Brain pericyte (primary cell): ENCODE results near the gene GALNT16.
"Not testable (repeated sequence)": the region's sequence is repeated elsewhere in the genome, so short reads cannot be mapped to it uniquely, and the experiment has no call there.

Experiments used
- DNase-seq: peaks from one replicate; pipeline ENCODE4 v3.0.0-alpha.2; 2012; ENCODE audit warnings: low read depth, low spot score

GALNT16 gene

DNA sequence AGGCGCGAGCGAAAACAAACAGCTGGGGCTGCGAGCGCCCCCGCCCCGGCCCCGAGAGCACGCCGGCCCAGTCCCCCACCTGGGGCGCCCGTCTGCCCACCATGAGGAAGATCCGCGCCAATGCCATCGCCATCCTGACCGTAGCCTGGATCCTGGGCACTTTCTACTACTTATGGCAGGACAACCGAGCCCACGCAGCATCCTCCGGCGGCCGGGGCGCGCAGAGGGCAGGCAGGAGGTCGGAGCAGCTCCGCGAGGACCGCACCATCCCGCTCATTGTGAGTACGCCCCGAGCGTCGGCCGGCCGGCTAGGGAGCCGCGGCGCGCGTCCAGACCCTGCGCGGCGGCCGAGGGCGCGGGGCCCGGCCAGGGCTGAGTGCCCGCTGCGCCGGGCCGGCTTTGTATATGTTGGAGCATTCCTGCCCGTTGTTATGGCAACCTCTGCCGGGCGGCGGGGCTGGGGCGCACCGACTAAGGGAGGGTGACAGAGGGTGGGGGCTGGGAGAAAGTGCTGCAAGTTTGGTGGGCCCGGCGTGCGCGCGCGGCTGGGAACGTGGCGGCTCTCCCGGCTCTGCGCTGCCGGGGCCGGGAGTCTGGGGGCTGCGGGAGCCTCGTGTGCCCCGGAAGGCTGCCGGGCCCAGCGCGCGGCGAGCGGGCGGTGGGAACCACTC, 367 bp downstream of the GALNT16 start:
- DNase-seq, result no peak

DNA sequence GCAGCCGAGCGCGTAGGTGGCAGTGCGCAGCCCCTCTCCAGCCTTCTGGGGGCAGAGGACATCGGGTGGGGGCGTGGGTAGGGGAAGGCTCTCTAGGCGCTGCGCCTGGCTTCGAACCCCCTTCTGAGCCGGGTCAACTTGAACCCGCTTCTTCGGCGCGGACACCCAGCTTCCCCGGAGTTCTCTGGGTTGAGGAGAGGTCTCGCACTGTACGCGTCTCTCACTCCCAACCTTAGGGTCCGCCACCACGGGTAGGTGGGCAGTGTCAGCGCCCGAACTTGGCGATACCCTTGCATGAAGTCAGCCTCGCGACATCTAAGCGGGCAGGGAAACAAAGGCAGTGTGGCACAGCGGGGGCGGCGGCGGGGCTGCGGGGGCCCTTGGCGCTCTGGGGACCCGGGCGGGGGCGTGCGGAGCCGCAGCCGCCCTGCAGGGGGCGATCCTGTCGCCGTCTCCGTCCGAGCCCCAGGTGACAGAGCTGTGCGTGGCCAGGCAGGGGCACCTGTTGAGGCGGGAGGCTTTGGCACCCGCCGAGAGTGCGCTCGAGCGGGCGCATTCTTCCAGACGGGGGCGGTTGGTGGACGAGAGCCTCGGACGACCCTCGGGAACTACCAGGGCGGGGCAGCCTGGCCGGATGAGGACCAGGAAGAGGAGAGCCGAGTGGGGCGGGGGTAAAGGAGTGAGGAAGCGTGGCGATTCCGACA, 1.1 kb downstream of the GALNT16 start:
- DNase-seq, result no peak

DNA sequence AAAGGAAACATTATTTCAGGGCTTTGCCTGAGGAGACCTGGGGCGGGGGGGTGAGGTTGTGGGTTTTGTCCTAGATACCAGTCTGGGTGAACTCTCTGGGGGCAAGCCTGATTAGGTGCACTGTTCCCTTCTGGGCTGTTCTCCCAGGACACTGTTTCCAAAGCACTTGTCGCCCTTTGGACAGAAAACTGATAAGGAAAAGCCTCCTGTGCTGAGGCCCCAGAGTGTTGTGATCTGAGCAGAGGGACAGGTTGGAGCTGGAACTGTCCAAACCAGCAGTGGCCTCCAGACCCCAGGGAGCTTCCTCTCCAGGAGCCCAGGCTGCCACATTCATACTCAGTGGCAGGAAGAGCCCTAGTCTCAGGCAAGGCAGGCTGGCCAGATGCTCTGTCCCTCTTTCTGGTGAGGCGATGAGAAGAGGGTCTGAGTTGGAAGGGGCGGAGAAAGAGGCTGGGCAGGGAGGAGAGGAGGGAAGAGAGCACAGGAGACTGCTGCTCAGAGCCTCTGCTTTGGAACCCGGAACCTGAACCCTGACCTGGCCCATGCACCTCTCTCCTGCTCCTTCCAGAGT, 1.9 kb downstream of the GALNT16 start:
- no peak for DNase-seq

DNA sequence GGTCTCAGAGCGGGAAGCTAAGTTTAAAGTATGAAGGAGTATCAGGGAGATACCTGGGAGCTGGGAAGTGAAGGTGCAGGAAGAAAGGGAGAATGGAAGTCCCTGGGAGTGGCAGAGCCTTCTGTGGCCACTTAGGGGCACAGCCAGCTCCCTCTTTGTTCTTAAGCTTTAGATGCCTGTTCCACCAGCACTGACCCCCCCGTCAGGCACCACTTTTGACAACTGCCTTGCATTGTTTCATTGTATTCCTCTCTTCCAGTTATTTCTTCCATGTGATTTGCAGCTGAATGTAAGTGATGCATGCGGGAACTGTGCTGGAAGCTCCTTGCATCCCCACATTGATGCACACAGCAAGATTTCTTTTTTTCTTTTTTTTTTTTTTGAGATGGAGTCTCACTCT, 2.6 kb downstream of the GALNT16 start:
- no peak for DNase-seq

DNA sequence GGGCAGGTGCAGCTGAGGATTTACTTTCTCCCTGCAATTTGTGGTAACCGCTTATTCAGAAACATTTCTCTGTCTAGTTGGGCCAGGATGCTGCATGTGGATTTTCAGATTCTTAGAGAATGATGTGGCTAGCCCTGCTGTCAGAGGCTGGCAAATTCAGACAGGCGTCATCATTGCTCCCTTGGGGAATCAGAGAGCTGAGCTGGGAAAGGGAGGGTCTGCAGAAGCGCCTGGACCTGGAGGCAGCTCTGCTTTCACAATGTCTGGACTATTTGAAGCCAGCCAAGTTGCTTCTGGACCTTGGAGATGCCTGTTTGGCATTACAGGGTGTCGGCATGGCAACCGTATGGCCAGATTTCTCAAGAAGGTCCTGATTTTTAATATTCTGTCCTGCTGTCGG, 3.4 kb downstream of the GALNT16 start:
- peak; percentile 55 for DNase-seq

DNA sequence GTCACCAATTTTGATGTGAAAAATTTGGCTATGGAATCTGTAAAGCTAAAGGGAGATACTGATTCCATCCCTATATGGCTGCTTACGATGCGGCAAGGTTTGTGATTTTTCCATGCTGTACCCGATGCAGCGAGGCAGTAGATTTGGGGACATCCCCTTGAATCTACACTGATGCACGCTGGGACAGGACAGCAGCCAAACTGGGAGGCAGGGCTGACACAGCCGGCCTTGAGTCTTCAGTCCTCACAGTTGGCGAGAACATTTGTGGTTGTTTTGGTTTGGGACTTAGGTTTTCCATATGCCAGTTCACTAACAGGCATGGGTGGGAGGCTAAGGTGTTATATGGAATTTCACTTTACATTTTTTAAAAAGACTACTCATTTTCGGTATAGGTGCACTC, 3.8 kb downstream of the GALNT16 start:
- no peak for DNase-seq

DNA sequence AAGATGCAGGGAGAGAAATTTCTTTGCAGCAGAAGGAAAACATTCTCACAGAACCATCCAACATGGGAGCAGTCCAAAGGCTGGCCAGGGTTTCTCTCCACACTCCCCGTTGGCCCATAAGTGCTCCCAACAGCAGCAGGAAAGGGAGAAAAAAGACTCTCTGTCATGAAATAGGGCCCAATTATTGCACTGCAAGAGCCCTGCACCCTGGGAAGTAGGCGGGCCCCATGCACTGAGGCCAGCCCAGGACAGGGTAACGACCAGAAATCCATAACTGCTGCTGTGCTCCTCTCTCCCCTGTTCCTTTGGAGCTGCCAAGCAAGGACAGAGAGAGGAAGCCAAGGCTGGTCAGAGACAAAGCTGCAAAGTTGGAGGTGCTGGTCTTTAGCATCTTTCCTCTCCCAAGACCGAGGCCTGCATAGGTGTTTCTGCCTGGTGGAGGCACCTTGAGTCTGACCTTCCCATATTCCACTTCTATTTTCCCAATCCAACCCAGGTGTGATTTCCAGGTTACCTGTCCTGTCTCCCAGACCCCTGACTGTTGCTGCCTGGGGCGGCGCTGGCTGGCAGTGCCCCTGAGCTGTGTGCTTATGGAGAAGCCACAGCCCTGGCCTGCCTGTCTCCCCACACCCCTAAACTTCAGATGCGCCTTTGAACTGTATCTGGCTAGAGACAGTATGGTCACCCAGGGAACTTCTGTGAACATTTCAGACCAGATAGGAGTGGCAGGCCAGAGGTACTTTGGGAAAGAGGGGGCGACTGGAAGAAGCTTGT, 6.8 kb downstream of the GALNT16 start:
- DNase-seq, result no peak

DNA sequence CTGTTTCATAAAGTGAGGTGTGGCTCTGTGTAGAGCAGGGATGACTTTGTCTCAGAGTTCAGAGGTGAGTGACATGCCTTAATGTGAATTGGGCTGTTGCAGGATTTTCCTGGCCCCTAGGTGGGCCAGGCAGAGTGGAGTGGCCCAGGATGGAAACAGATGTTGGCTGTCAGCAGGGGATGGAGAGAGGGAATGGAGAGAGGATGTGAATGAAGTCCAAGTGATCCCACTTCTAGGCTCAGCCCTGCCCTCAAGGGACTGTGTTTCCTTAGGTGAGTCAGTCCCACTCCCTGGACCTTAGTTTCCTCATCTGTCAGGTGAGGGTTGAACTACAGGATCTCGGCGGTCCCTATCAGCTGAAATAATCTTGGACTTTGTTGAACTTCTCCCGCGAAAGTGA, 7.5 kb downstream of the GALNT16 start:
- DNase-seq, result no peak

DNA sequence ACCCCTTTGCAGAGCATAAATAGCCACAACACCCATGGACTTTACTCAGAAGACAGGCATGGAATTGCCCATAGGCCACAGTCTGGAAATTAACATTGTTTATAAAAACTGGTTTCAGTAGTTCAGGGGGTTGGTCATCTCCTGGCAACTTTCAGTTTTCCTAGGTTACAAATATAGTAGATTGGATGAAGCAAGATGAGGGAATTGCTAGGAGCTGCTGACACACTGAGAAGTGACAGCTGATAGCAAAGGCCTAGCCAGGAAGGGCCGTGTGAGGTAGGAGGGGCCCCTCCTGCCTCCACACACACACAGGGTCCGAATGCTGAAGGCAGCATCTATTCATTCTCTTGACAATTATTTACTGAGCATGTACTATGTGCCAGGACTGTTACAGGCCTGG, 8.3 kb downstream of the GALNT16 start:
- DNase-seq, result no peak

DNA sequence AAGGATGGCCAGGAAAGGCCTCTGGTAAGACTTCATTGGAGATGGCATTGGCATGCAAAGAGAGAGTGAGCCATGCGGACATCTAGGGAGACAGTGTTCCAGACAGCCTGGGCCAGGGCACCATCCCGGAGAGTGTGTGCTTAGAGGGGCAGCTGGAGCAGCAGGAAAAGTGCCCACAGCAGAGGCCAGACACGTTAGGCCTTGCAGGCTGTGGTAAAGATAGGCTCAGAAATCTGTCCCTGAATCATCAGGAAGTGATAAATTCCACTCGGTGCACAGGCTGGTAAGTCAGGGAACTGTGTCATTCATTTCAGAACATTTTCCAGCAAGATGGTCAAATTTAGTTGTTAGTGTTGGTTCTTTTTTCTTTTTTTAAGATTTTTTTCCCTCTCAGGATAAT, 8.8 kb downstream of the GALNT16 start:
- DNase-seq, result no peak

DNA sequence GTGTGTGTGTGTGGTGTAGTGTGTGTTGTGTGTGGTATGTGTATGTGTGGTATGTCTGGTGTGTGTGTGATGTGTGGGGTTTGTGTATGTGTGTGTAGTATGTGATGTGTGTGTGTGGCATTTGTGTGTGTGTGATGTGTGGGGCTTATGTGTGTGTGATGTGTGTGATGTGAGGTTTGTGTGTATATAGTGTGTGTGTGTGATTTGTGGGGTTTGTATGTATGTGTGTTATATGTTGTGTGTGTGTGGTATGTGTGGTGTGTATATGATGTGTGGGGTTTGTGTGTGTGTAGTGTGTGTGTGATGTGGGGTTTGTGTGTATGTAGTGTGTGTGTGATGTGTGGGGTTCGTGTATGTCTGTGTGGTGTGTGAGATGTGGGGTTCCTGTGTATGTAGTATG, 9.4 kb downstream of the GALNT16 start:
- DNase-seq, result no peak

DNA sequence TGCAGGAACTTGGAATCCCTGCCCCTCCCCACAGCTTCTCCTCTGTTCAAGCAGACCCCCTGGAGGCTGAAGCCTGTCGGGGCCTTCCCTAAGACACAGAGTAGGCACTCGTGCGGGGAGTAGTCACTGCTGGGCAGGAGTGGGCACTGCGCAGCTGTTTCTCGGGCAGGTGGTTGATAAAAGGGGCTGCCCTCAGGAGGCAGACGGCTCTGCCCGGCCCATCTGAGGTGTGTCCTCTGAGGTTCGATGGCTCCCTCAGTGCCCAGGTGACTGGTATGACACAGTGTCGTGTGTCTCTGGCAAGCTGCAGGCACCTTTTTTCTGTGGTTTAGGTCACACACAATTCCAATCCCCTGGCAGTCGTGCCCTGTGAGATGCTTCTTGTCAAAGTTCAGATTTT, 10.1 kb downstream of the GALNT16 start:
- no peak for DNase-seq

DNA sequence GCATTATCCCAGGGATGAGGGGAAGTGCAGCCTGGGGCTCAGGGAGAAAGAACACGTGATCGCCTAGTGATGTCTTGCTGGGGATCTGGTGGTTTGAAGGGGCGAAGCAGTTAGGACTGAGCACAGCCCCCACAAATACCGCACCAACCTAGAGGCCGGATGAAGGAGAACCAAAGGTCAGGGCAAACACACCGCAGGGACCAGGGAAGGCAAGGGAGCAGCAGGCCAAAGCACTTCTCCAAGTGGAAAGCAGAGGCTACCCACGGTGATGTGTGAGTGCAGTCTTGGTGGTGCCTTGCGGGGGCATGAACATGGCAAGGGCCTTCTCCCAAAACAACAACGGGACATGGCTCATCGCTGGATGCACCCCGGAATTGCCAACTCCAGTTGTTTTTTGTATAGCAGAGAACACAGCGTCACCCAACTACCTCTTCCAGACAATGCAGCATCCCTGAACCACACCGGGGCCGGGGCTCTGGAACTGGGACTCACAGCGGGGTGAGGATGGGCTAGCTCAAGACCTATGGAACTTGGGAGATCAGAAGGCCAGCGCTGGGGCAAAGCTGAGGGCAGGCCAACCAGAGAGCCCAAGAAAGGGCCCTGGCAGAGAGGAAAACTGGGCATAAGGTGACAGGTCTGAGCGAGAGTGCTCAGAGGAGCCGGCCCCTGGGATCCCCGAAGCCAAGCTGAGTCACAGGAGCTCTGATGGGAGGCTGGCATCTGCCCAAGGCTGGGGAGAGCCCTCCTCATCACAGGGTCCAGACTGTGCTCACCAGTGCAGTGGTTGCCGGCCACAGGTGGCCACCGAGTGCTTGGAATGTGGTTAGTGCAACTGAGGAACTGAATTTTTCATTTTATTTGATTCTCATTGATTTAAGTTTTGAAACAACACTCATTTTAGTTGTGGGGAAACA, 11.1 kb downstream of the GALNT16 start:
- DNase-seq, result no peak

DNA sequence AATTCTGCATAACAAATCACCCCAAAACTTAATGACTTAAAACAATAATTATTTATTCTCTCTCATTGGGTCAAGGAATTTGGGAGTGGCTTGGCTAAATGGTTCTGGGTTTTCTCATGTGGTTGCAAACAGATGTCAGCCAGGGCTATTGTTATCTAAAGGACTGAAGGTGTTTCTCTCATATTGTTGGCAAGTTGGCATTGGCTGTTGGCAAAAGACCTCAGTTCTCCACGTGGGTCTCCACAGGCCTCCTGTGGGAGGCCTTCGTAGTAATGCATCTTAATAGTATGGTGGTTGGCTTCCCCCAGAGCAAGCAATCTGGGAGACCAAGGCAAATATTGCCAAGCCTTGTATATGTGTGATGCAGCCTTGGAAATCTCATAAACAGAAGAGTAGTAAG, 14.4 kb downstream of the GALNT16 start:
- DNase-seq, result no peak

DNA sequence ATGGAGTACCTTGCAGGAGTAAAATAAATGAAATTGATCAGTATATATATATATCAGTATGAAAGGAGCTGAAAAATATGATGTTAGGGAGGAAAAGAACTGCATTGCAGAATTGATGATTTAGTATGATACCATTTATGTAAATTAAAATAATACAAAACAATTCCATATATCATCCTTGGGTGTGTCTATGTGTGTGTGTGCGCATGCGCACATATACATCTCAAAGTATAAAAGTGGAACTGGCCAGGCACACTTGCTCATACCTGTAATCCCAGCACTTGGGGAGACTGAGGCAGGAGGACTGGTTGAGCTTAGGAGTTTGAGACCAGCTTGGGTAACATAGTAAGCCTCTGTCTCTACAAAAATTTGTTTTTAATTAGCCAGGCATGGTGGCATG, 15.4 kb downstream of the GALNT16 start:
- no peak for DNase-seq

DNA sequence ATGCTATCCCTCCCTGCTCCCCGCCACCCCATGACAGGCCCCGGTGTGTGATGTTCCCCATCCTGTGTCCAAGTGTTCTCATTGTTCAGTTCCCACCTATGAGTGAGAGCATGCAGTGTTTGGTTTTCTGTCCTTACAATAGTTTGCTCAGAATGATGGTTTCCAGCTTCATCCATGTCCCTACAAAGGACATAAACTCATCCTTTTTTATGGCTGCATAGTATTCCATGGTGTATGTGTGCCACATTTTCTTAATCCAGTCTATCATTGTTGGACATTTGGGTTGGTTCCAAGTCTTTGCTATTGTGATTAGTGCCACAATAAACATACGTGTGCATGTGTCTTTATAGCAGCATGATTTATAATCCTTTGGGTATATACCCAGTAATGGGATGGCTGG, 17.4 kb downstream of the GALNT16 start:
- DNase-seq, result not testable (repeated sequence)

DNA sequence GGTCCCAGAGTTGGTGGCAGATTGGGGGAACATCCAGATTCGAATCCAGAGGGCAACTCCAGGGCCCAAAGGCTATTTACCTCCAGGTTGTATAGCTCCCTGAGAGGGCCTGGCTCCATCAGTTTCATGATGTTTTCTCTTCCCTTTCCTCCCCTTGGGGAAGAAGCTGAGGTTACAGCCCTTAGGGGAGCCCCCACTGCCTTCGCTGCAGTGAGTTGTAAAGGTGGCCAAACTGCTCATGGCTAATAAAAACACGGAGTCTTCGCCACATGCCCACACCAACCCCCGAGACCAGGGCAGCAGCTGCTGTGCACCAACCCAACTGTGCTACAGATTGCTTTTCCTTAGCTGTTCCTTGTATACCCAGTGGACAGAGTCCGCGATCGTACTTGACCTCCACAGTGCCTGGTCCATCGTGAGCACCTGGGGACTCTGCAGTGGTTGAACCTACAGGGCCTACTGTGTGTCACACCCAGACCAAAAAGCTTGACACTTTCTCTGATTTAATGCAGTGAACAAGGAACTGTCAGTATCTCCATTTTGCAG, 20.9 kb downstream of the GALNT16 start:
- DNase-seq, result no peak

DNA sequence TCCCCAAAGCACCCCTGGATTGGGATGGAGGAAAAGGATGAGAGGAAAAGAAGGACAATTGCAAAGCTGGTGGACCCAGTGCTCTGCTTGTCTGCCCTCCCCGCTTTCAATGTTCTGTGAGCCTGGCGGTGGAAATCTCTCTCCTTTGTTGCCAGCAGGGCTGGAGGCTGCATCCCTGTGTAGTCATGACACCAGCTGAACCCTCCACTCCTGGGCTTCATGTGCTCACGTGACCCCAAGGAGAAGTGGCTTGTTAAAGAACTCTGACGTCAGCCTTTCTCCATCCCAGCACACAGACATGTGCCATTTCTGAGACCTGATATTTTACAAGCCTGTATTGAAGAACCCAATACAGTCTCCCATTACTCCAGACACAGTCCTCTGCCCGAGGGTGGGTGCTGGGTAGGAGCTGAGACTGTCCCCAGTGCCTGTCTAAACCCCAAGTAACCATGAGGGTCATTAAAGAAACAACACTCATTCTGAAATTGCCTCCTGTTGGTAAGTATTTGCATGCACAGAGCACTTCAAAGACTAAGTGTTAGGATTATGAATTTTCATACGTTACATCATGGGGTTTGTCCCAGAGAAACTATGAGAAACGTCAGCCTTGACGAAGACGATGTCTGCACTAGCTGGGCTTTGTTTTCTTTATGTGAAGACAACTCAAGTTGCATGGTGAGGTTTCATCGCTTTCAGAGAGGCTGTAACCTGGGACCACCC, 21.7 kb downstream of the GALNT16 start:
- no peak for DNase-seq

DNA sequence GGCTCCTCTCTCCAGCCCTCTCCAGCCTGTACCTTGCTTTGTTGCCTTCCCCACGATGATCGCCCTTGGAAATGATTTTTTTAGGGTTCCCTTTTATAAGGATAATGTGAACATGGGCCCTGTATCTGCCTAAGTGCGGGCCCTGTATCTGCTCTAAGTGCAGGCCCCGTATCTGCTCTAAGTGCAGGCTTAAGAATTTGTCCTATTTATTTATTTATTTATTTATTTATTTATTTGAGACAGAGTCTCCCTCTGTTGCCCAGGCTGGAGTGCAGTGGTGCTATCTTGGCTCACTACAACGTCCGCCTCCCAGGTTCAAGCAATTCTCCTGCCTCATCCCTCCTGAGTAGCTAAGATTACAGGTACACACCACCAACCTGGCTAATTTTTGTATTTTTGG, 22.5 kb downstream of the GALNT16 start:
- no peak for DNase-seq

DNA sequence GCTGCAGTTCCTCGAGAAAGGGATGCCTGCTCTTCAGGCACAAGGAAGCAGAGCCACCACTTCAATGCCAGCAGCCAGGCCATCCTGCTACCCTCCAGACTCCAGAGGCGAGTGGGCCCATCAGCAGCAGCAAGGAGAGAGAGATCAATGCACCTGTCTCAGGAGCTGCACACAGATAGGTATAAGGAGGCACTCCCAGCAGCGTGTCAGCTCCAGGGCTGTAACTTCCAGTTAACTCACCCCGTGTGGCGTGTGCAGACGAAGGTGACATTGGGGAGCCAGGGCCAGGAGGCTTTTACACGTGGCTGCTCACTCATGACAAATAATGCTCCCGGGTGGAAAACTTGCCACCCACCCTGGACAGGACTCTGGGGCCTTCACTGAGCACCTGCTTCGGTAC, 24.2 kb downstream of the GALNT16 start:
- no peak for DNase-seq
